H1 (cell line): Measurements from ENCODE around the gene CGNL1. TPM values are rescaled to one million over a fixed set of nuclear protein-coding genes. Genes with fewer than 3 reads are reported as not detected.

Experiments
- CBX5 ChIP-seq: fragments of 300-800, 300-1000 bp; sonication (generic); IDR thresholded peaks from 2 replicates; pipeline ENCODE4 v1.7.1; 2016; ENCODE audit warnings: antibody characterized with exemption, low read length, low read depth
- RBBP5 ChIP-seq: IDR thresholded peaks from 2 replicates; pipeline ENCODE4 v1.7.1; 2012; ENCODE audit warnings: low read depth, mild to moderate bottlenecking, inconsistent platforms, low read length, moderate library complexity, borderline replicate concordance
- polyA plus RNA-seq, 7 experiments: library from polyadenylated mRNA; depleted of rRNA in 3 of 7; stranded (reverse) in 5 of 7; unstranded in 2 of 7; fragments of >200 nt in 5 of 7; fragments of 200-250 nt in 2 of 7; gene quantifications; 1 replicate in 5 of 7; 2 replicates in 1 of 7; 4 replicates in 1 of 7; pipeline versions ENCODE4 v1.2.1 to v1.2.3, GENCODE V29; 2011 to 2013; ENCODE audit warnings: missing spikeins in 2 of 7, mixed read lengths in 2 of 7
- total RNA-seq: library from RNA; stranded (reverse); fragmentation: NEBNext Ultra II Directional; extraction: Animal tissue kit (Norgen Biotek cat#: 25700); gene quantifications from 2 replicates; pipeline ENCODE4 v1.2.1, GENCODE V29; 2021

Gene CGNL1
- total and polyA plus RNA-seq, 2 of the 8 experiments (the other 6 are each of a cell fraction or from before 2014, with no cell fraction given): 21.8 to 75.6 TPM

DNA sequence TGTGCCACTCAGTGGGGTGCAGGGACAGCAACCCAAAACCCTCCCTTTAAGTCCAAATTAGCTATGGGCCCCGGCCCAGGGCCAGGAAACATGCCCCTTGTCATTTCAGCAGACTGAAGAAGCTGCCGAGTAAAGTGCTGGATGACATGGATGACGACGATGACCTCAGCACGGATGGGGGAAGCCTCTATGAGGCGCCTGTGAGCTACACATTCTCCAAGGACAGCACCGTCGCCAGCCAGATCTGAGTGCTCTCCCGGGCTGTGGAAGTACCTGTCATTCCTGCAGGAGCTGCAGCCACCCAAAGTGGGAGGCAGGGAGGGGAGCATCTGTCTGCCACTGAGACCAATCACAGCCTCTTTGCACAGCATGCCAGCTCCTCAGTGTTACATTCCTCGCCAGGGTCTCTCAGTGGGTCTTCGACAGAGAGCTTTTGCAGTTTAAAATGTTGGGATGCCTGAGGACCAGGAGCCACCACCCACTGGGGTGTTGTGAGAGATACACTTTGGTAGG, 171.0 kb downstream of the CGNL1 start (continued):
- no peak for TF ChIP-seq RBBP5
- TF ChIP-seq CBX5: no peak
